Measurements from ENCODE around the gene STK32A. TPM values are rescaled to one million over a fixed set of nuclear protein-coding genes. Genes with fewer than 3 reads are reported as not detected.

The STK32A gene
- total and polyA plus RNA-seq, 9 of the 15 experiments (the other 6 are each of a cell fraction or from before 2014, with no cell fraction given), result not detected

GRCh38 chr5:147407094-147407681 lies 172.4 kb downstream of the STK32A start:
- CTCF ChIA-PET (ENCODE audit: low intra/inter-chr PET ratio), result no interaction called here
- POLR2A ChIA-PET, result no interaction called here
- Histone ChIP-seq H3K4me2 (ENCODE audit: insufficient read depth, low read length) (no peak overlapping the region), H4K20me1 (replicated peaks; ENCODE audit: control insufficient read depth, insufficient read depth, low read length) (no peaks in the 10 kb centered on the region), H3K79me2 (ENCODE audit: control insufficient read depth, insufficient read depth, low read length) (no peaks in the 10 kb centered on the region), H3K36me3 (ENCODE audit: control insufficient read depth, insufficient read depth, low read length) (no peaks in the 10 kb centered on the region), H2AFZ (ENCODE audit: low read depth, low read length) (no peak overlapping the region), H3K9me3 (replicated peaks; ENCODE audit: control insufficient read depth, insufficient read depth, low read depth, low read length) (no peaks in the 10 kb centered on the region), H3K27ac (ENCODE audit: extremely low read depth, low read depth, low read length) (no peak overlapping the region), H3K9me1 (ENCODE audit: control insufficient read depth, insufficient read depth, low read length) (no peaks in the 10 kb centered on the region), H3K4me1 (replicated peaks in 1 of 2; ENCODE audit: control insufficient read depth in 2 of 2, insufficient read depth in 2 of 2, low read length in 2 of 2) (no peaks in the 10 kb centered on the region), H3K9ac (ENCODE audit: insufficient read depth in 1 of 2, low read depth in 2 of 2, low read length in 2 of 2) (no peak overlapping the region), H3K4me3 (no peak overlapping the region), H3K27me3 (ENCODE audit: control insufficient read depth in 2 of 2, insufficient read depth in 2 of 2, low read length in 2 of 2) (no peaks in the 10 kb centered on the region)
- no peak for FAIRE-seq
- intact Hi-C loops (cut with micrococcal nuclease) (no loop called here), in situ Hi-C loops (cut with MboI) (no loop called here)
- BruUV-seq (replicated peaks), result no TSS peak
- no peak for DNase-seq (ENCODE audit: extremely low read depth in 1 of 4, low spot score in 3 of 4)
- ATAC-seq, result no peak
- WGBS (ENCODE audit: insufficient coverage, low coverage, missing lambda C conversion rate), result under 1% methylated on average over 8 of the region's 8 CpGs
- TF ChIP-seq NFYB (IDR thresholded peaks at IDR 0.05; ENCODE audit: extremely low read depth, insufficient read length) (no peak), ZNF134 (CRISPR knock-in tag; conservative IDR thresholded peaks at IDR 0.05) (no peak), ZBTB33 (CRISPR knock-in tag; IDR thresholded peaks at IDR 0.05) (no peak), ZNF197 (CRISPR knock-in tag; IDR thresholded peaks at IDR 0.05; ENCODE audit: low read depth) (no peak), HOMEZ (CRISPR knock-in tag; IDR thresholded peaks at IDR 0.05) (no peak), ATF7 (IDR thresholded peaks at IDR 0.05) (no peak), SMARCA4 (IDR thresholded peaks at IDR 0.05) (no peak), KAT8 (IDR thresholded peaks at IDR 0.05; ENCODE audit: low read depth) (no peak), ZNF561 (CRISPR knock-in tag; conservative IDR thresholded peaks at IDR 0.05) (no peak), SMAD4 (CRISPR knock-in tag; conservative IDR thresholded peaks at IDR 0.05) (no peak), TFAM (CRISPR knock-in tag; conservative IDR thresholded peaks at IDR 0.05) (no peak), HES1 (IDR thresholded peaks at IDR 0.05; ENCODE audit: low read depth) (no peak), ZBTB12 (CRISPR knock-in tag; IDR thresholded peaks at IDR 0.05) (no peak), GTF2E2 (tag; IDR thresholded peaks at IDR 0.05) (no peak), RBM14 (IDR thresholded peaks at IDR 0.05; ENCODE audit: borderline replicate concordance, insufficient read depth, low read depth, low read length) (no peak), ZNF511 (CRISPR knock-in tag; IDR thresholded peaks at IDR 0.05) (no peak)
